HCT116 (cell line): ENCODE results near the gene TFPT.

Experiments
- JUND ChIP-seq: IDR thresholded peaks from 2 replicates; pipeline ENCODE4 v1.6.1; 2012
- RAD21 ChIP-seq: IDR thresholded peaks from 2 replicates; pipeline ENCODE4 v1.6.1; 2012; ENCODE audit warnings: low read depth, mild to moderate bottlenecking
- SP1 ChIP-seq: IDR thresholded peaks from 2 replicates; pipeline ENCODE4 v1.6.1; 2012; ENCODE audit warnings: low read depth
- TF ChIP-seq, protein P1 (sequence below), 3 experiments: fragments of 200-600 bp in 1 of 3; sonication (generic) in 1 of 3; IDR thresholded peaks in 2 of 3; conservative IDR thresholded peaks in 1 of 3; 2 replicates each; pipeline ENCODE4 v1.5.1; 2012 to 2017; ENCODE audit warnings: low read depth in 2 of 3, low read length in 2 of 3, antibody characterized with exemption in 1 of 3, borderline replicate concordance in 1 of 3, control low read depth in 1 of 3, mild to moderate bottlenecking in 1 of 3, mixed read lengths in 1 of 3, mixed run types in 1 of 3, moderate library complexity in 1 of 3; ENCODE audit not compliant: insufficient read depth in 1 of 3

DNA sequence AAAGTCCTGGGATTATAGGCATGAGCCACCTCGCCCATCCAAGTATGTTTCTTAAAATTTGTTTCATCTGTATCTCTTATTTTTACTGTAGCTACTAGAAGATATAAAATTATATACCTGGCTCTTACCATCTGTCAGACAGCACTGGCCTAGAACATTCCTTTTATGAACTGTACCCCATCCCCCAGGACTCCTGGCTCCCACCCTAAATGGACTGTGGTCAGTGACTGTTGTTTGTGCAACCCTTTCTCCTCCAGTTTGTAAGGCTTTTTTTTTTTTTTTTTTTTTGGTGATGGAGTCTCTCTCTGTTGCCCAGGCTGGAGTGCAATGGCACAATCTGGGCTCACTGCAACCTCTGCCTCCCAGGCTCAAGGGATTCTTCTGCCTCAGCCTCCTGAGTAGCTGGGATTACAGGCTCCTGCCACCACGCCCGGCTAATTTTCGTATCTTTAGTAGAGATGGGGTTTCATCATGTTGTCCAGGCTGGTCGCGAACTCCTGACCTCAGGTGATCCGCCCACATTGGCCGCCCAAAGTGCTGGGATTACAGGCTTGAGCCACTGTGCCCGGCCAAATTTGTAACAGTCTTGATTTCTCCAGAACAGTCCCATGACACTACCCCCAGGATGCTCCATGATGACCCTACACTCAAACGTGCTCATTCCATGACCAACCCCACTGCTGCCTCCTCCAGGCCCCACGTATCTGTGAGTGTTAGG lies 10.3 kb downstream of the TFPT start:
- TF ChIP-seq, protein P1, sequence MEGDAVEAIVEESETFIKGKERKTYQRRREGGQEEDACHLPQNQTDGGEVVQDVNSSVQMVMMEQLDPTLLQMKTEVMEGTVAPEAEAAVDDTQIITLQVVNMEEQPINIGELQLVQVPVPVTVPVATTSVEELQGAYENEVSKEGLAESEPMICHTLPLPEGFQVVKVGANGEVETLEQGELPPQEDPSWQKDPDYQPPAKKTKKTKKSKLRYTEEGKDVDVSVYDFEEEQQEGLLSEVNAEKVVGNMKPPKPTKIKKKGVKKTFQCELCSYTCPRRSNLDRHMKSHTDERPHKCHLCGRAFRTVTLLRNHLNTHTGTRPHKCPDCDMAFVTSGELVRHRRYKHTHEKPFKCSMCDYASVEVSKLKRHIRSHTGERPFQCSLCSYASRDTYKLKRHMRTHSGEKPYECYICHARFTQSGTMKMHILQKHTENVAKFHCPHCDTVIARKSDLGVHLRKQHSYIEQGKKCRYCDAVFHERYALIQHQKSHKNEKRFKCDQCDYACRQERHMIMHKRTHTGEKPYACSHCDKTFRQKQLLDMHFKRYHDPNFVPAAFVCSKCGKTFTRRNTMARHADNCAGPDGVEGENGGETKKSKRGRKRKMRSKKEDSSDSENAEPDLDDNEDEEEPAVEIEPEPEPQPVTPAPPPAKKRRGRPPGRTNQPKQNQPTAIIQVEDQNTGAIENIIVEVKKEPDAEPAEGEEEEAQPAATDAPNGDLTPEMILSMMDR (IDR thresholded peaks at IDR 0.05 in 2 of 3, conservative IDR thresholded peaks at IDR 0.05 in 1 of 3; ENCODE audit: borderline replicate concordance in 1 of 3, insufficient read depth in 1 of 3, low read depth in 2 of 3, low read length in 2 of 3): no peak
- no peak for TF ChIP-seq RAD21
- TF ChIP-seq SP1: no peak
- no peak for TF ChIP-seq JUND
